Measurements from ENCODE around the gene TMEM259.

TMEM259 gene

GRCh38 chr19:1019616-1019961 lies 1.3 kb downstream of the TMEM259 start:
- Mint-ChIP-seq H3K27me3 (ENCODE audit: low read depth, poor library complexity) (no peaks in the 10 kb centered on the region), H3K4me1 (peaks cover 40% of the 10 kb centered on the region), H3K27ac (no peak overlapping the region)

GRCh38 chr19:1018932-1019615 lies 1.8 kb downstream of the TMEM259 start:
- H3K9me3 Mint-ChIP-seq, result no peaks in the 10 kb centered on the region
- H3K36me3 Mint-ChIP-seq (ENCODE audit: low read depth), result no peaks in the 10 kb centered on the region
- H3K27me3 Mint-ChIP-seq (ENCODE audit: low read depth, poor library complexity), result no peaks in the 10 kb centered on the region
- no peak for DNase-seq
- H3K4me1 Mint-ChIP-seq, result peaks cover 40% of the 10 kb centered on the region
- no peak for TF ChIP-seq CTCF (IDR thresholded peaks at IDR 0.05)
- peak overlapping the region; percentile 91 for H3K4me3 Mint-ChIP-seq
- no peak overlapping the region for H3K27ac Mint-ChIP-seq

More at GRCh38 chr19:1019616-1019961, 1.3 kb downstream of the TMEM259 start:
- Mint-ChIP-seq H3K4me3 (peak overlapping the region; percentile 91), H3K9me3 (no peaks in the 10 kb centered on the region), H3K36me3 (ENCODE audit: low read depth) (no peaks in the 10 kb centered on the region)
- DNase-seq, result no peak
- TF ChIP-seq CTCF (IDR thresholded peaks at IDR 0.05), result no peak

- Mint-ChIP-seq H3K4me3 (peak overlapping the region; percentile 91), H3K9me3 (no peaks in the 10 kb centered on the region), H3K4me1 (peaks cover 40% of the 10 kb centered on the region), H3K27me3 (ENCODE audit: low read depth, poor library complexity) (no peaks in the 10 kb centered on the region), H3K27ac (no peak overlapping the region), H3K36me3 (ENCODE audit: low read depth) (no peaks in the 10 kb centered on the region)
- DNase-seq, result no peak
- TF ChIP-seq CTCF (IDR thresholded peaks at IDR 0.05), result no peak
Observed at GRCh38 chr19:1018393-1018792, 2.5 kb downstream of the TMEM259 start.

GRCh38 chr19:1017906-1018305 lies 3.0 kb downstream of the TMEM259 start:
- Mint-ChIP-seq H3K4me3 (no peak overlapping the region), H3K36me3 (ENCODE audit: low read depth) (no peaks in the 10 kb centered on the region), H3K27me3 (ENCODE audit: low read depth, poor library complexity) (no peaks in the 10 kb centered on the region), H3K4me1 (peaks cover 40% of the 10 kb centered on the region), H3K27ac (no peak overlapping the region), H3K9me3 (no peaks in the 10 kb centered on the region)
- TF ChIP-seq CTCF (IDR thresholded peaks at IDR 0.05), result no peak
- no peak for DNase-seq

GRCh38 chr19:1017115-1017905 lies 3.6 kb downstream of the TMEM259 start:
- Mint-ChIP-seq H3K36me3 (ENCODE audit: low read depth) (no peaks in the 10 kb centered on the region), H3K9me3 (no peaks in the 10 kb centered on the region), H3K4me1 (peaks cover 40% of the 10 kb centered on the region), H3K4me3 (peak overlapping the region; percentile 50), H3K27me3 (ENCODE audit: low read depth, poor library complexity) (no peaks in the 10 kb centered on the region), H3K27ac (peak overlapping the region; percentile 68)
- DNase-seq, result no peak
- TF ChIP-seq CTCF (IDR thresholded peaks at IDR 0.05), result no peak

All from nephron progenitor cell (in vitro differentiated cells).